C4-2B (cell line): Measurements from ENCODE around the gene SIGLEC7.

ENCODE experiments used
- H3K27ac ChIP-seq: fragments of 450-650 bp; 2 replicates; pipeline ENCODE4 v1.5.1; 2017
- ZFX ChIP-seq: fragments of 450-650 bp; IDR thresholded peaks from 2 replicates; pipeline ENCODE4 v1.6.1; 2017
- TF ChIP-seq, protein P1 (sequence below): fragments of 450-650 bp; conservative IDR thresholded peaks from 2 replicates; pipeline ENCODE4 v1.5.1; 2017; ENCODE audit warnings: mild to moderate bottlenecking

The SIGLEC7 gene

DNA sequence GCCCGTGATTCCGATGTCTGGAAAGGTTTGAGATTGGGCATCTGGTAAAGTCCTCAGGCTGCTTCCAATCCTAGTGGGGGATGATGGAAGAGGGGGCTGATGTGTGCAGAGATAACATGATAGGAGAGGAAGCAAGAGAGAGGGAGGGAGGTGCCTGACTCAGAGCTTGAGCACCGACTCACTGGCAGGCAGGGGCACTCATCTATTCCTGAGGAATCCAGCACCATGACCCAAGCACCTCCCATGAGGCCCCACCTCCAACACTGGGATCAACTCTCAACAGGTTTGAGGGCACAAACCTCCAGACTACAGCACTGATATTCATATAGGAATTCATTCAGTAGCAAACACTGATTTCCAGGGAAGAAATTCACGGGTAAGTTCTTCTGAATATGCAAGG is 23.0 kb upstream of the SIGLEC7 start:
- TF ChIP-seq, protein P1, sequence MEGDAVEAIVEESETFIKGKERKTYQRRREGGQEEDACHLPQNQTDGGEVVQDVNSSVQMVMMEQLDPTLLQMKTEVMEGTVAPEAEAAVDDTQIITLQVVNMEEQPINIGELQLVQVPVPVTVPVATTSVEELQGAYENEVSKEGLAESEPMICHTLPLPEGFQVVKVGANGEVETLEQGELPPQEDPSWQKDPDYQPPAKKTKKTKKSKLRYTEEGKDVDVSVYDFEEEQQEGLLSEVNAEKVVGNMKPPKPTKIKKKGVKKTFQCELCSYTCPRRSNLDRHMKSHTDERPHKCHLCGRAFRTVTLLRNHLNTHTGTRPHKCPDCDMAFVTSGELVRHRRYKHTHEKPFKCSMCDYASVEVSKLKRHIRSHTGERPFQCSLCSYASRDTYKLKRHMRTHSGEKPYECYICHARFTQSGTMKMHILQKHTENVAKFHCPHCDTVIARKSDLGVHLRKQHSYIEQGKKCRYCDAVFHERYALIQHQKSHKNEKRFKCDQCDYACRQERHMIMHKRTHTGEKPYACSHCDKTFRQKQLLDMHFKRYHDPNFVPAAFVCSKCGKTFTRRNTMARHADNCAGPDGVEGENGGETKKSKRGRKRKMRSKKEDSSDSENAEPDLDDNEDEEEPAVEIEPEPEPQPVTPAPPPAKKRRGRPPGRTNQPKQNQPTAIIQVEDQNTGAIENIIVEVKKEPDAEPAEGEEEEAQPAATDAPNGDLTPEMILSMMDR: no peak
- no peak for TF ChIP-seq ZFX
- H3K27ac ChIP-seq: no peak overlapping the region

DNA sequence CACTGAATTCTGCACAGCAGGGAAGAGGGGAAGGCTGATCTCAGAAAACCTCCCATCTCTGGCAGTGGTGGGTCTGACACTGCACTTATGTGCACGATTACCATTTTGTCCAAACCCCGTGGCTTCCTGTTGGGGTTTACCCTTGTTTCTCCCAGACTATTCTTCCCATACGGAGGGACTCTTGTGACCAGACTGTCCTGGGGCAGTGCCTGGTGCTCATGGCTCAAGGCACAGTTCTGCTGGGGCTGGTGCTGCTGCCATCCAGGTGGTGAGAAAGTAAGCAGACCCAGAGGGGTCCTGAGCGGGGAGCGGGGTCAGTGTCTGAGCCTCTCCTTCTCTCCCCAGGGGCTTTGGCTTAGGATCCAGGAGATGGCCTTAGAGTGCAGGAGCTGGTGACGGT is 22.5 kb upstream of the SIGLEC7 start:
- TF ChIP-seq ZFX: no peak
- TF ChIP-seq, protein P1: no peak
- no peak overlapping the region for H3K27ac ChIP-seq

DNA sequence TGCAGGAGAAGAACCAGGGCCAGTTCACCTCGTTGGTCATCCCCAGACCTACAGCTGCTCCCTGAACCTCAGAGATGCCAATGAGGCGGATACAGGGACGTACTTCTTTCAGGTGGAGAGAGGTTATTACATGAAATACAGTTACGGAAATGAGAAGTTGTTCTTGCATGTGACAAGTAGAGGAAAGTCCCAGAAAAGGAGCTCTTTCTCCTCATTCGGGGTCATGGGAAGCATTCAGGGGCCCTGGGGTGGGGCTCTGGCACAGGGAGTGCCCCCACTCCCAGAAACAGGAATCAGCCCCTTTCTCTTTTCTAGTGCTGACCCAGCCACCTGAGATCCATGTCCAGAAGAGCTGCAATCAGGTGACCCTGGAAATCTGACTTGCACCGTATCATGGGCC is 21.9 kb upstream of the SIGLEC7 start:
- TF ChIP-seq ZFX: no peak
- TF ChIP-seq, protein P1: no peak
- H3K27ac ChIP-seq: no peak overlapping the region

DNA sequence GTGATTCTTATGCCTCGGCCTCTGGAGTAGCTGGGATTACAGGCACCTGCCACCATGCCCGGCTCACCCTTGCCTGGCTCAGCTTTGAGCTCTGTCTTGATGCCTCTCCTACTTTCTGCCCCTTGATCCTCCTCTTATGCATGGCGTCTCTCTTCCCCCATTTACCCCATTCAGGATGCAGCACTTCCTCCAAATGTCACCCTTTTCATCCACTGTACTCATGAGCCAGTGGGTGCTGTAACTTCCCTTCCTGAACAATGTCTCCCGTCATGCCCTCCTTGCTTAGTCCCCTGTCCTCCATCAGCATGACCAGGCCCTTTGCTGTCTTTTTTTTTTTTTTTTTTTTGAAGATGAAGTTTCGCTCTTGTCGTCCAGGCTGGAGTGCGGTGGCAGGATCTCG is 20.8 kb upstream of the SIGLEC7 start:
- TF ChIP-seq ZFX: no peak
- TF ChIP-seq, protein P1: no peak
- H3K27ac ChIP-seq: no peak overlapping the region

DNA sequence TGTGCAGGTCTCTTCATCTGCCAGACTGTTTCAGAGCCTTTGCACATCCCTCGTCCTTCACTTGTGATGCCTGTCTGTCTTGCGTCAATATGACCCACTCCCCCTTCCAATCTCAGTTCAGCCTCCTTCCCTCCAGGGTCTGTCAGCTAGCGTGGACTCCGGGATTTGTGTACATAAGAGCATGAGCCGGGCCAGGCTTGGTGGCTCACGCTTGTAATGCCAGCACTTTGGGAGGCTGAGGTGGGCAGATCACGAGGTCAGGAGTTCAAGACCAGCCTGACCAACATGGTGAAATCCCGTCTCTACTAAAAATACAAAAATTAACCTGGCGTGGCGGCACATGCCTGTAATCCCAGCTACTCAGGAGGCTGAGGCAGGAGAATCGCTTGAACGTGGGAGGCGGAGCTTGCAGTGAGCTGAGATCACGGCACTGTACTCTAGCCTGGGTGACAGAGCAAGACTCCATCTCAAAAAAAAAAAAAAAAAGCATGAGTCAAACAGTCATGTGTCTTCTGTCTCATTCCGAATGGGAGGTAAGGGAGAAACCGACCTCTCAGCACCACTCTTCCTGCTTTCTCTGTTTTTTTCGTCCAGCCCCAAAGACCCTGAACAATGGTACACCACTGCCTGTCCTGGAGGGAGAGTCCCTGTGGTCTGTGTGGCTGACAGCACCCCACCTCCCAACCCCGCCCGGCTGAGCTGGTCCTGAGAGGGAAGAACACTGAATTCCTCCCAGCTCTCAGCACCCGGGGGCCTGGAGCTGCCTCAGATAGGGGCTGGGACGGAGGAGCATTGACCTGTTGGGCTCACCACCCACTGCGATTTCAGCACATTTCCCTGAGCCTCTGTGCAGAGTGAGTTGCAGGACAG is 19.8 kb upstream of the SIGLEC7 start:
- no peak for TF ChIP-seq ZFX
- TF ChIP-seq, protein P1: no peak
- no peak overlapping the region for H3K27ac ChIP-seq

DNA sequence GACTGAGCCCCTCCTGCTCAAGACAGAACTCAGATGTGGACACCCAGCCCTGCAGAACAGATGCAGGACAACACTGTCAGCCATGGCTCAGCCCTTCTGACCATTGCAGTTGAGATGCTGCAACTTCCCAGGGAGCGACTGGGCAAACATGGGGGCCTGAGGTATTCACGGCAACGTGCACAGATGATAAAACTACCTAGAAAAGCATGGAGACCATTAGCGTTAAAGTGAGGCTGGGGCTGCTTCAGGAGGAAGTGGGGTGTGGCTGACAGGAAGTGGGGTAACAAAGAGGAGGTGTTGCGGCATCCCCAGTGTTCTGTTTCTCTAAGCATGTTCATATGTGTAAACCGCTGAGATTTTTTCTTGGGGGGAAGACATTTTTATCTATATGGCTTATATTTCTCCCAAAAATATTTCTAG is 18.7 kb upstream of the SIGLEC7 start:
- no peak for TF ChIP-seq ZFX
- TF ChIP-seq, protein P1: no peak
- H3K27ac ChIP-seq: no peak overlapping the region

DNA sequence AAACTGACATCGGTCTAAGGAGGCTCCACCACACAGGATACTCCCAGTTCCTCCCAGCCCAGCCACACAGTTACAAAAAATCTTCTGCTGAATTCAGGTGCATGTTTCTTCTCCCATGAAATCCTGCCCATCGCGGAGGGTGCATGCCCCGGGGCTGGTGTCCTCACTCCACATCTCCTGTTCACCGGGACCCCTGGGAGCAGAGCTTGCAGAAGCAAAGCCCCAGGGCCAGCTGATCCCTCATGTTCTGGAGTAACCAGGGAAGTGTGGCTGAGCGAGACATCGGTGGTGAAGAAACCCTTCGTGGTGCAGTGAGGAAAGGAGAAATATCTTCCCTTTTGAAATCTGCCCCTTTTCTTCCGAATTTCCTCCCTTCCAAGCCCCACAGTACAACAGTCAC is 18.3 kb upstream of the SIGLEC7 start:
- TF ChIP-seq, protein P1: no peak
- TF ChIP-seq ZFX: no peak
- no peak overlapping the region for H3K27ac ChIP-seq
